Measurements from ENCODE around the gene ANKRD28. TPM values are rescaled to one million over a fixed set of nuclear protein-coding genes. Genes with fewer than 3 reads are reported as not detected.
A peak's percentile ranks its signal among the peaks of the same experiment; 100 is the strongest.

The ANKRD28 gene
- total and polyA plus RNA-seq, 2 of the 4 experiments (the other 2 are of a cell fraction), result 52.6 to 211 TPM

- no peak overlapping the region for H2BK20ac ChIP-seq (ENCODE audit: low read depth, low read length)
- BruUV-seq (replicated peaks), result no TSS peak
- no peak overlapping the region for H4K91ac ChIP-seq (ENCODE audit: insufficient read depth, low read depth, low read length)
- TF ChIP-seq BHLHE40 (IDR thresholded peaks at IDR 0.05; ENCODE audit: low read depth, low read length) (no peak), MAFK (IDR thresholded peaks at IDR 0.05; ENCODE audit: low read depth, low read length) (no peak), POLR2A (IDR thresholded peaks at IDR 0.05; ENCODE audit: low read depth, low read length) (no peak)
- no peaks in the 10 kb centered on the region for H3K27me3 ChIP-seq (ENCODE audit: control insufficient read depth, insufficient read depth, low read length)
- no peak overlapping the region for H3K27ac ChIP-seq (ENCODE audit: insufficient read depth, low read length)
- no peak overlapping the region for H3K56ac ChIP-seq (ENCODE audit: extremely low read depth, insufficient read depth, low read length)
- H3K9me3 ChIP-seq (ENCODE audit: control insufficient read depth, insufficient read depth, low read length), result no peaks in the 10 kb centered on the region
- DNase-seq (no peak), ATAC-seq (ENCODE audit: low read depth) (no peak)
- no peak overlapping the region for H3K4me3 ChIP-seq (ENCODE audit: insufficient read depth, low read depth, low read length)
- WGBS, 2 experiments (ENCODE audit: extremely low coverage in 2 of 2, insufficient read length in 1 of 2), result 100% methylated on average over 1 of the region's 5 CpGs; no CpG with 5 or more reads in 1 of the 2 experiments
- no peak overlapping the region for H3K18ac ChIP-seq (ENCODE audit: low read depth, low read length)
- H3K14ac ChIP-seq (replicated peaks; ENCODE audit: low read depth, low read length), result no peak overlapping the region
- H2BK5ac ChIP-seq (ENCODE audit: low read depth, low read length, poor library complexity, severe bottlenecking), result no peak overlapping the region
- H4K20me1 ChIP-seq (ENCODE audit: insufficient read depth, low read length), result no peaks in the 10 kb centered on the region
- H3K4me2 ChIP-seq (ENCODE audit: low read depth, low read length), result no peak overlapping the region
- H2BK120ac ChIP-seq (ENCODE audit: low read depth, low read length), result no peak overlapping the region
- H3K79me1 ChIP-seq (ENCODE audit: low read depth in 1 of 2, low read length in 2 of 2), result peaks cover 24 to 36% of the 10 kb centered on the region in 2 experiments
- H3K9ac ChIP-seq (ENCODE audit: low read depth, low read length), result no peak overlapping the region
- POLR2A ChIA-PET (ENCODE audit: unreplicated experiment), result no interaction called here
- peaks cover 24% of the 10 kb centered on the region for H3K36me3 ChIP-seq (ENCODE audit: control insufficient read depth, insufficient read depth, low read length)
- no peak overlapping the region for H2AK5ac ChIP-seq (ENCODE audit: low read depth, low read length)
- no peak overlapping the region for H3K23ac ChIP-seq (ENCODE audit: low read depth, low read length)
- no peak overlapping the region for H3K4ac ChIP-seq (ENCODE audit: low read depth, low read length)
- H3K4me1 ChIP-seq (ENCODE audit: control insufficient read depth, insufficient read depth, low read length), result peaks cover 5% of the 10 kb centered on the region
- H2BK15ac ChIP-seq (ENCODE audit: low read depth, low read length), result no peak overlapping the region
- no peak overlapping the region for H2AK9ac ChIP-seq (replicated peaks; ENCODE audit: low read depth, low read length, poor library complexity)
- 0 out of 4 replicates have a peak overlapping the region, but pooled peaks of 1 of the 2 experiments have one; percentile 18 for H4K8ac ChIP-seq (ENCODE audit: low read depth in 2 of 2, low read length in 2 of 2)
- dilution Hi-C loops (cut with HindIII; ENCODE audit: low sequenced_read_pairs, unreplicated experiment), result no loop called here
- CTCF ChIA-PET, result interaction anchor here (2.6 kb wide), 1 partner anchor 11 kb away, joined by 12 read pairs; no protein-coding TSS in a partner anchor
- in situ Hi-C loops (cut with MboI; ENCODE audit: low sequenced_read_pairs), result no loop called here
- H4K5ac ChIP-seq (ENCODE audit: low read depth, low read length), result no peak overlapping the region
- intact Hi-C loops (cut with micrococcal nuclease), result no loop called here
- 0 out of 2 replicates have a peak, but pooled peaks cover 5% of the 10 kb centered on the region for H3K9me1 ChIP-seq (ENCODE audit: insufficient read depth, low read length)
- no peak overlapping the region for H2AFZ ChIP-seq (replicated peaks; ENCODE audit: low read length, poor library complexity)
These were observed 84.4 kb downstream of the ANKRD28 start for GRCh38 chr3:15713364-15713763.

Data from IMR-90 (cell line).